ENCODE data around the gene ZNF888.

Gene ZNF888

DNA sequence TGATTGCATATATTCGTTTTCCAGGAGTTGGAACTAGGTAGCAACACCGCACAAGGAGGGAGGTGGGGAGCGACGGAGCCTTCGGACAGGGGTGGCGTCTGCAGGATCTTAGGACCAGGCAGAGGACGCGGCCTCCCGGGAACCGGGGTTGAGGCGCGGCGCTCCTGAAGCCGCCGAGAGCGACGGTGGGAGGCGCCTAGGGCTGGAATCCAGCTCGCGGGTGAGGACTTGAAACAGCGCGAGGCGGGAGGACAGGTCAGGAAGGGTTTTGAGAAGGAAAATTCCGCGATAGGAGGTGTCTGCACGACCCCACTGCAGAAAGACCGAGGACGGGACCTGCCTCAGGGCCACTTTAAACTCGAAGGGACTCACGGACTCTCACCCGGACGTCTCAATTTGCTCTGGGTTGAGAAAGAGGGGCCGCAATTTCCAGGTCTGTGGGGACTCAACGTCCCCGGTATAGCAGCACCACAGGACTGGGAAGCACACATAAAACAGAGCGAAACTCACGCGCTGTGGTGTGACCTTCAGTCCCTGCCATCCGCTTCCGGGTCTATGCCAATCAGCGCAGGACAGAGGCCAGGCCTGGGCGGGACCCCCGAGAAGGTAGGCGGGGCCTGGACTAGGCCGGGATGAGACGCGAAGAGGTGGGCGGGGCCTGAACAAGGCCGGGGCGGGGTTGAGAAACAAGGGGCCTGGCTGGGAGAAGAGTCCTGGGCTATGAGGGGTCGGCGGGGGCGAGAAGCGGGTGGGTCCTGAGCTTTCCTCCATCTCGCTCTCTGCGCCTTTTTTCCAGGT lies 25.9 kb downstream of the ZNF888 start, which contains the start of gene ZNF320 (continued):
- TF ChIP-seq, protein P1, sequence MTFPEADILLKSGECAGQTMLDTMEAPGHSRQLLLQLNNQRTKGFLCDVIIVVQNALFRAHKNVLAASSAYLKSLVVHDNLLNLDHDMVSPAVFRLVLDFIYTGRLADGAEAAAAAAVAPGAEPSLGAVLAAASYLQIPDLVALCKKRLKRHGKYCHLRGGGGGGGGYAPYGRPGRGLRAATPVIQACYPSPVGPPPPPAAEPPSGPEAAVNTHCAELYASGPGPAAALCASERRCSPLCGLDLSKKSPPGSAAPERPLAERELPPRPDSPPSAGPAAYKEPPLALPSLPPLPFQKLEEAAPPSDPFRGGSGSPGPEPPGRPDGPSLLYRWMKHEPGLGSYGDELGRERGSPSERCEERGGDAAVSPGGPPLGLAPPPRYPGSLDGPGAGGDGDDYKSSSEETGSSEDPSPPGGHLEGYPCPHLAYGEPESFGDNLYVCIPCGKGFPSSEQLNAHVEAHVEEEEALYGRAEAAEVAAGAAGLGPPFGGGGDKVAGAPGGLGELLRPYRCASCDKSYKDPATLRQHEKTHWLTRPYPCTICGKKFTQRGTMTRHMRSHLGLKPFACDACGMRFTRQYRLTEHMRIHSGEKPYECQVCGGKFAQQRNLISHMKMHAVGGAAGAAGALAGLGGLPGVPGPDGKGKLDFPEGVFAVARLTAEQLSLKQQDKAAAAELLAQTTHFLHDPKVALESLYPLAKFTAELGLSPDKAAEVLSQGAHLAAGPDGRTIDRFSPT (tag by site-specific recombination; IDR thresholded peaks at IDR 0.05), result peak; percentile 50; the same call in 1 of the 2 replicates
- TF ChIP-seq KLF1 (tag by site-specific recombination; IDR thresholded peaks at IDR 0.05) (no peak), ZNF274 (IDR thresholded peaks at IDR 0.05; ENCODE audit: low read length) (no peak), ZNF274 (tag by site-specific recombination; IDR thresholded peaks at IDR 0.05; ENCODE audit: borderline replicate concordance) (no peak), REST (tag by site-specific recombination; IDR thresholded peaks at IDR 0.05) (no peak)
- TF ChIP-seq, protein P2, sequence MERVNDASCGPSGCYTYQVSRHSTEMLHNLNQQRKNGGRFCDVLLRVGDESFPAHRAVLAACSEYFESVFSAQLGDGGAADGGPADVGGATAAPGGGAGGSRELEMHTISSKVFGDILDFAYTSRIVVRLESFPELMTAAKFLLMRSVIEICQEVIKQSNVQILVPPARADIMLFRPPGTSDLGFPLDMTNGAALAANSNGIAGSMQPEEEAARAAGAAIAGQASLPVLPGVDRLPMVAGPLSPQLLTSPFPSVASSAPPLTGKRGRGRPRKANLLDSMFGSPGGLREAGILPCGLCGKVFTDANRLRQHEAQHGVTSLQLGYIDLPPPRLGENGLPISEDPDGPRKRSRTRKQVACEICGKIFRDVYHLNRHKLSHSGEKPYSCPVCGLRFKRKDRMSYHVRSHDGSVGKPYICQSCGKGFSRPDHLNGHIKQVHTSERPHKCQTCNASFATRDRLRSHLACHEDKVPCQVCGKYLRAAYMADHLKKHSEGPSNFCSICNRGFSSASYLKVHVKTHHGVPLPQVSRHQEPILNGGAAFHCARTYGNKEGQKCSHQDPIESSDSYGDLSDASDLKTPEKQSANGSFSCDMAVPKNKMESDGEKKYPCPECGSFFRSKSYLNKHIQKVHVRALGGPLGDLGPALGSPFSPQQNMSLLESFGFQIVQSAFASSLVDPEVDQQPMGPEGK (tag by site-specific recombination; IDR thresholded peaks at IDR 0.05), result no peak

GRCh38 chr19:52896431-52897137 lies 26.6 kb downstream of the ZNF888 start:
- Histone ChIP-seq H3K27ac (ENCODE audit: extremely low read depth, low read depth, low read length) (no peak overlapping the region), H3K9me3 (ENCODE audit: control insufficient read depth, insufficient read depth, low read depth, low read length) (no peaks in the 10 kb centered on the region), H3K4me3 (ENCODE audit: low read depth, low read length) (peak overlapping the region; percentile 50), H3K36me3 (ENCODE audit: control insufficient read depth in 2 of 2, insufficient read depth in 1 of 2, low read length in 2 of 2) (no peaks in the 10 kb centered on the region), H3K4me1 (ENCODE audit: control insufficient read depth, insufficient read depth, low read length) (no peaks in the 10 kb centered on the region)
- POLR2A ChIA-PET, result no interaction called here
- CTCF ChIA-PET, result no interaction called here
- no peak for TF ChIP-seq ZNF843 (tag by site-specific recombination; IDR thresholded peaks at IDR 0.05)
- TF ChIP-seq ZSCAN4 (tag by site-specific recombination; IDR thresholded peaks at IDR 0.05), result no peak
- no peak for TF ChIP-seq ZNF701 (tag by site-specific recombination; IDR thresholded peaks at IDR 0.05)
- TF ChIP-seq SCRT1 (tag by site-specific recombination; IDR thresholded peaks at IDR 0.05; ENCODE audit: borderline replicate concordance), result no peak
- TF ChIP-seq BCL11B (tag by site-specific recombination; IDR thresholded peaks at IDR 0.05; ENCODE audit: low read depth), result no peak
- TF ChIP-seq ZNF324 (tag by site-specific recombination; IDR thresholded peaks at IDR 0.05), result no peak
- TF ChIP-seq ZNF335 (tag by site-specific recombination; conservative IDR thresholded peaks at IDR 0.05), result 0 out of 2 replicates have a peak, but pooled peaks have one; percentile 8
- TF ChIP-seq ZNF16 (tag by site-specific recombination; IDR thresholded peaks at IDR 0.05; ENCODE audit: low read depth), result no peak
